GM12873 (cell line): ENCODE data around the gene IRAK1.

Source experiments
- TF ChIP-seq, protein P1 (sequence below): IDR thresholded peaks from 2 replicates; pipeline ENCODE4 v1.5.1; 2012; ENCODE audit warnings: low read depth, mild to moderate bottlenecking, moderate library complexity, low read length, control low read depth; ENCODE audit not compliant: insufficient read depth; ENCODE audit errors: missing control alignments

The IRAK1 gene

DNA sequence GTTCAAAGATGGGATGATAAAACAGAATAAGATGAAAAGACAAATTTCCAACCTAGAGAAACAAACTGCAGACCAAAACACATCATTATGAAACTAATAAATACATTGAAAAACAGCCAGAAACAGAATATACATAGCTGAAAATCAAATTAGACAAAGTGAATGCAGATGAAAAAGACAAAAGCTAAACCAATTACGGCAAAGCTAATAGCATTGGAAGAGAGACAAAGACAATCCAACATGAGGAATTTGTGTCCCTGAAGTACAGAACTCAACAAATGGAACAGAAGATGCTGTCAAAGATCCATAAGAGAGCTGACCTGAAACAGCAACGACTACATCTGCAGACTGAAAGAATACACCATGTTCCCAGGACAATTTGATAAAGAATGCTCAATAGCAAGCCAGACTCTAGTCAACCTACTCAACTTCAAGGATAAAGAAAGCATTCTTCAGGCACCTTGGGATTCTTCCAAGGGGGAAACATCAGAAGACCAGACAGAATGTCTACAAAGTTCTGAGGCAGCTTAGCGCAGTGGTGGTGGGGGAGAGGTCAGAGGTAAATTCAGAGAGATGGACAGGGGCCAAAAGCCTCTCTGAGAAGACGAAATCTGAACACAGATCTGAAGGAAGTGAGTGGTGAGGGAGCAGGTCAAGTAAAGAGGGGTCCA, 27.4 kb upstream of the IRAK1 start:
- TF ChIP-seq, protein P1, sequence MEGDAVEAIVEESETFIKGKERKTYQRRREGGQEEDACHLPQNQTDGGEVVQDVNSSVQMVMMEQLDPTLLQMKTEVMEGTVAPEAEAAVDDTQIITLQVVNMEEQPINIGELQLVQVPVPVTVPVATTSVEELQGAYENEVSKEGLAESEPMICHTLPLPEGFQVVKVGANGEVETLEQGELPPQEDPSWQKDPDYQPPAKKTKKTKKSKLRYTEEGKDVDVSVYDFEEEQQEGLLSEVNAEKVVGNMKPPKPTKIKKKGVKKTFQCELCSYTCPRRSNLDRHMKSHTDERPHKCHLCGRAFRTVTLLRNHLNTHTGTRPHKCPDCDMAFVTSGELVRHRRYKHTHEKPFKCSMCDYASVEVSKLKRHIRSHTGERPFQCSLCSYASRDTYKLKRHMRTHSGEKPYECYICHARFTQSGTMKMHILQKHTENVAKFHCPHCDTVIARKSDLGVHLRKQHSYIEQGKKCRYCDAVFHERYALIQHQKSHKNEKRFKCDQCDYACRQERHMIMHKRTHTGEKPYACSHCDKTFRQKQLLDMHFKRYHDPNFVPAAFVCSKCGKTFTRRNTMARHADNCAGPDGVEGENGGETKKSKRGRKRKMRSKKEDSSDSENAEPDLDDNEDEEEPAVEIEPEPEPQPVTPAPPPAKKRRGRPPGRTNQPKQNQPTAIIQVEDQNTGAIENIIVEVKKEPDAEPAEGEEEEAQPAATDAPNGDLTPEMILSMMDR, result no peak

DNA sequence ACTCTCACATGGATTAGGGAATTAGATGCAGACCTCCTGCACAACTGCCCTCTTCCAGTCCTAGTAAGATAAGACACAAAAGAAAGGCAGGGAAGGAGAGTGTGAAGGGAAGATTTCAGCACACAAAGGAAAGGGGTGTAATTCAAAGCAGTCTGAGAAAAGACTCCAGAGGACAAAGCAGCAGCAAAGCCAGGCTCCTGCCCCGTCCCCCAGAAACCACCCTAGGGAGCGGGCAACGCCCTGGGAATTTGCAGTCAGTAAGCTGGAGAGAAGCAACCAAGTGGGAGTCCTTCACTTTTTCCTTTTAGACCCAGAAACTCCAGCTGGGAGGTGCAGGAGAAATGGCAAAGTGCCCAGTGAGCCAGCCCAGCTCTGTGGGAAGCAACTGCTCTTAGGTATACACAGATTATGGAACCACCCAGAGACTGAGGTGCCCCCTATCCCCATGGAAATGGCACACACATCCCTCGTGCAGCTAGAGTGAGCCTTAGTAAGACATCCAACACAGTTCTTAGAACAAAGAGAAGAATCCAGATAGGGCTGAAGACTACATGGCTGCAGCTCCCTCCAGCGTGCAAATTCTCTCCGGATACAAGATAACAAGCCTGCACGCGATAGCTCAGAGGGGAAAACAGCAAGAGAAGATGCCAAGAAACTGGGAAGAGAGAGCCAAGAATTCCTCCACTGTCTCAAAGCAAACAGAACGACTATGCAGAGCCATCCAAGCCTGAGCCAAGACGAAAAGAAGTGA, 26.5 kb upstream of the IRAK1 start:
- TF ChIP-seq, protein P1, result no peak

DNA sequence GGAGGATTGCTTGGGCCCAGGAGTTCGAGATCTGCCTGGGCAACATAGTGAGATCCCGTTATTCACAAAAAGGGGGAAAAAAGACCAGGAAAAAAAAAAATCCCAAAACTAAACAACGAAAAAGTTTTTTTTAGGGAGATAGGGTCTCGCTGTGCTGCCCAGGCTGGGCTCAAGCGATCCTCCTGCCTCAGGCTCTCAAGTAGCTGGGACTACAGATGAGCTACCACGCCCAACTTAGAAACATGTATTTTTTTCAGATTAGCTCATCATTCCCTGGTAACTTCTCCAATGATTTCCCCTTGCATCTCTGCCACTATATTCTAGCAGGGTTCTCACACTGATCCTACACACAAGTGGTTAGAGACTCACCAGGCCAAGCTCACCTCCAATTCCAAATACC, 24.4 kb upstream of the IRAK1 start:
- TF ChIP-seq, protein P1, result no peak

DNA sequence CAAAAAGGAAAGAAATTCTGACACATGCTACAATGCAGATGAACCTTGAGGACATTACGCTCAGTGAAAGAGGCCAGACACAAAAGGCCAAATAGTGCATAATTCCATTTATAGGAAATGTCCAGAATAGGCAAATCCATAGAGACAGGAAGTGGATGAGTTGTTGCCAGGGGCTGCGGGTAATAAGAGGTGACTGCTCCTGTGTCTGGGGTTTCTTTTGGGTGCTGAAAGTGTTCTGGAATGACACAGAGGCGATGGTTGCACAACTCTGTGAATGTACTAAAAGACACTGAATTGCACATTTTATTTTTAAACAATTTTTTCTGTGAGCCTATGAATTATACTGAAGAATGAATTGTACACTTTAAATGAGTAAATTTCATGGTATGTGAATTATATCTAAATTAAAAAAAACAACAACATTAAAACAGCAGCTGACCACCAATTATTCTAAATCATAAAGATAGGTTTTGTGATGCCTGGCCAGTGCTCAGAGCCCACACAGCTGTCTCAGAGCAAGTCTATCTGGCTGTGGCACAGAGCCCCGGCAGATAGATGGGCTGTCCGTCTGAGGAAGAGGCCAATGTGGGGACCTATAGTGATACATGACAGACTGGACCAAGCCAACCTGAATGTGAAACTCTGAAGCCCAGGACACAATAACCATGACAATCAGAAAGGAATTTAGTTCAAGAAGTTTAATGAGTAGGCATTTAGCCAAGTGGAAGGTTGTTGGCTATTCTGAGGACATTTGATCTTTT, 23.5 kb upstream of the IRAK1 start:
- TF ChIP-seq, protein P1, result no peak

DNA sequence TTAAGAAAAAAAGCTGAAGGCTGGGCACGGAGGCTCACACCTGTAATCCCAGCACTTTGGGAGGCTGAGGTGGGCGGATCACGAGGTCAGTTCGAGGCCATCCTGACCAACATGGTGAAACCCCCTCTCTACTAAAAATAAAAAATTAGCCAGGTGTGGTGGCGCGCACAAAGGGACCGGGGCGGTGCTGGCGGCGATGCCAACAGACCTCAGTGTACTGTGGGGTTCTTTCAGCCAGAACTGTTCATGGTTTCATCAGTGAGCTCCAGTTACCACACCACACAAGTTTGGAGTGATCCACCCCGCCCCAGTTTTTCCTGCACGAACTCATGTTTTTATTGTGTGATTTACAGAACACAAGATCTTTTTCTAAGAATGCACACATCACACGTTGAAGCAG, 21.2 kb upstream of the IRAK1 start:
- TF ChIP-seq, protein P1, result no peak

DNA sequence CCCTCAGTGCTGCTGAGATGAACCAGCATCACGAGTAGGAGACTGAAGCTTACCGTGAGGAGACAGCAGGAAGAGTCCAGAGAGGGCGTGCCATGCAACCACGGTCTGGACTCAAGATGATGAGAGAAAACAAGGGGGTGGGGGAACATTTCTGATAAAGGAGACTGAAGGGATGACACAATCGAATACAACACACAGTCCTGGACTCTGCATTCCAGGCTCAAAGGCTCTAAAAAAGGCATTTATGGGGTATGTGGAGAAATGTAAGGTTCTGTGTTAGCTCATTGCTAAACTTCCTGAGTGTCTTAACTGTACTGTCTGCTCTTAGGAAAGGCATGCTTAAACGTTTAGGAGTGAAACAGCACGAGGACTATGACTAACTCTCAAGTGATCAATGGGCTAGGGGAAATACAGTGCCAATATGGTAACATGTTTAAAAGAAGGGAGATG, 20.6 kb upstream of the IRAK1 start:
- TF ChIP-seq, protein P1, result no peak

DNA sequence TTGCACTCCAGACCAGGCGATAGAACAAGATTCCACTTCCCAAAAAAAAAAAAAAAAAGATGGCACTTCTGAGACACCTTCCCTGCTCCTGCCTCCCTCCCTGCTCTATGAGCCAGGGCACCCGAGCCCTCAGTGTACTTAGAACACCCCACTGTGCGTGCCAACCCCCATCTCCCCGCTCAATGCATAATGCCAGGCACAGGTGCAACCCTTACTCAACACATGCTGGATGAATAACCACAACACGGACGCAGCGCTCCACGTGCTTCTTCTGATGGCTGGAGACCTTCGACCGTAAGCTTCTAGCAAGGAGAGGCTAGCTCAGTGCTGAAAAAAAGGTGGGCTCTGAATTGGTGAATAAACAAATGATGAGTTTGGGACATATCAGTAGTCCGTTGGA, 19.9 kb upstream of the IRAK1 start:
- TF ChIP-seq, protein P1, result no peak
